KMS-11 (cell line): ENCODE data around the gene RAD23B.

ENCODE experiments used
- H2AFZ ChIP-seq: fragments of 200-600 bp; sonication (generic); 2 replicates; pipeline ENCODE4 v1.6.1; 2016; ENCODE audit warnings: antibody characterized with exemption, mixed run types, low read depth
- H3K27ac ChIP-seq: fragments of 200-600 bp; sonication (generic); 2 replicates; pipeline ENCODE4 v1.6.1; 2016; ENCODE audit warnings: mild to moderate bottlenecking, mixed run types
- H3K27me3 ChIP-seq: fragments of 200-600 bp; sonication (generic); 2 replicates; pipeline ENCODE4 v1.6.1; 2017; ENCODE audit warnings: mild to moderate bottlenecking, low read depth, mixed run types, moderate library complexity; ENCODE audit not compliant: insufficient read depth
- H3K36me3 ChIP-seq: fragments of 200-600 bp; sonication (generic); 2 replicates; pipeline ENCODE4 v1.6.1; 2017; ENCODE audit warnings: mild to moderate bottlenecking, mixed run types; ENCODE audit not compliant: insufficient read depth
- H3K4me1 ChIP-seq: fragments of 200-600 bp; sonication (generic); 2 replicates; pipeline ENCODE4 v1.6.1; 2016; ENCODE audit warnings: mild to moderate bottlenecking, low read depth, mixed run types; ENCODE audit not compliant: poor library complexity, severe bottlenecking
- H3K4me2 ChIP-seq: fragments of 200-600 bp; sonication (generic); 2 replicates; pipeline ENCODE4 v1.7.0; 2016; ENCODE audit warnings: mild to moderate bottlenecking, mixed run types
- H3K4me3 ChIP-seq: fragments of 200-600 bp; sonication (generic); IDR thresholded peaks from 2 replicates; pipeline ENCODE4 v1.6.1; 2017; ENCODE audit warnings: low read depth, low read length, mixed read lengths; ENCODE audit not compliant: insufficient read depth
- H3K79me2 ChIP-seq: fragments of 200-600 bp; sonication (generic); 2 replicates; pipeline ENCODE4 v1.6.1; 2016; ENCODE audit warnings: low read depth, mixed run types; ENCODE audit not compliant: insufficient read depth
- H3K9ac ChIP-seq: fragments of 200-600 bp; sonication (generic); 2 replicates; pipeline ENCODE4 v1.6.1; 2016; ENCODE audit warnings: mild to moderate bottlenecking, mixed run types
- H4K20me1 ChIP-seq: fragments of 200-600 bp; sonication (generic); 2 replicates; pipeline ENCODE4 v1.6.1; 2016; ENCODE audit warnings: mild to moderate bottlenecking, mixed run types; ENCODE audit not compliant: insufficient read depth
- TF ChIP-seq, protein P1 (sequence below): fragments of 200-600 bp; sonication (generic); conservative IDR thresholded peaks from 2 replicates; pipeline ENCODE4 v1.6.1; 2017; ENCODE audit warnings: low read depth, mild to moderate bottlenecking, antibody characterized with exemption, low read length, moderate library complexity, mixed read lengths

Gene RAD23B

GRCh38 chr9:107361816-107362215, 78.7 kb downstream of the RAD23B start:
- H3K4me1 ChIP-seq: peaks cover 6% of the 10 kb centered on the region
- no peaks in the 10 kb centered on the region for H3K27me3 ChIP-seq
- no peak overlapping the region for H3K9ac ChIP-seq
- H2AFZ ChIP-seq: no peak overlapping the region
- H4K20me1 ChIP-seq: no peaks in the 10 kb centered on the region
- H3K27ac ChIP-seq: no peak overlapping the region
- no peak overlapping the region for H3K4me3 ChIP-seq
- H3K4me2 ChIP-seq: no peak overlapping the region
- TF ChIP-seq, protein P1, sequence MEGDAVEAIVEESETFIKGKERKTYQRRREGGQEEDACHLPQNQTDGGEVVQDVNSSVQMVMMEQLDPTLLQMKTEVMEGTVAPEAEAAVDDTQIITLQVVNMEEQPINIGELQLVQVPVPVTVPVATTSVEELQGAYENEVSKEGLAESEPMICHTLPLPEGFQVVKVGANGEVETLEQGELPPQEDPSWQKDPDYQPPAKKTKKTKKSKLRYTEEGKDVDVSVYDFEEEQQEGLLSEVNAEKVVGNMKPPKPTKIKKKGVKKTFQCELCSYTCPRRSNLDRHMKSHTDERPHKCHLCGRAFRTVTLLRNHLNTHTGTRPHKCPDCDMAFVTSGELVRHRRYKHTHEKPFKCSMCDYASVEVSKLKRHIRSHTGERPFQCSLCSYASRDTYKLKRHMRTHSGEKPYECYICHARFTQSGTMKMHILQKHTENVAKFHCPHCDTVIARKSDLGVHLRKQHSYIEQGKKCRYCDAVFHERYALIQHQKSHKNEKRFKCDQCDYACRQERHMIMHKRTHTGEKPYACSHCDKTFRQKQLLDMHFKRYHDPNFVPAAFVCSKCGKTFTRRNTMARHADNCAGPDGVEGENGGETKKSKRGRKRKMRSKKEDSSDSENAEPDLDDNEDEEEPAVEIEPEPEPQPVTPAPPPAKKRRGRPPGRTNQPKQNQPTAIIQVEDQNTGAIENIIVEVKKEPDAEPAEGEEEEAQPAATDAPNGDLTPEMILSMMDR: no peak
- no peaks in the 10 kb centered on the region for H3K79me2 ChIP-seq
- H3K36me3 ChIP-seq: no peaks in the 10 kb centered on the region

GRCh38 chr9:107363516-107364152, 80.6 kb downstream of the RAD23B start:
- no peak overlapping the region for H2AFZ ChIP-seq
- H3K9ac ChIP-seq: no peak overlapping the region
- no peak overlapping the region for H3K4me3 ChIP-seq
- H3K4me1 ChIP-seq: peaks cover 6% of the 10 kb centered on the region
- H4K20me1 ChIP-seq: no peaks in the 10 kb centered on the region
- no peaks in the 10 kb centered on the region for H3K36me3 ChIP-seq
- H3K27ac ChIP-seq: no peak overlapping the region
- no peak overlapping the region for H3K4me2 ChIP-seq
- H3K27me3 ChIP-seq: no peaks in the 10 kb centered on the region
- no peaks in the 10 kb centered on the region for H3K79me2 ChIP-seq
- TF ChIP-seq, protein P1: no peak

- H4K20me1 ChIP-seq: no peaks in the 10 kb centered on the region
- H3K27ac ChIP-seq: no peak overlapping the region
- no peak overlapping the region for H2AFZ ChIP-seq
- no peaks in the 10 kb centered on the region for H3K27me3 ChIP-seq
- H3K9ac ChIP-seq: no peak overlapping the region
- no peaks in the 10 kb centered on the region for H3K36me3 ChIP-seq
- H3K79me2 ChIP-seq: no peaks in the 10 kb centered on the region
- TF ChIP-seq, protein P1: no peak
- H3K4me1 ChIP-seq: no peaks in the 10 kb centered on the region
- H3K4me3 ChIP-seq: no peak overlapping the region
- H3K4me2 ChIP-seq: no peak overlapping the region
Measured at GRCh38 chr9:107367727-107368502, 84.8 kb downstream of the RAD23B start.

DNA sequence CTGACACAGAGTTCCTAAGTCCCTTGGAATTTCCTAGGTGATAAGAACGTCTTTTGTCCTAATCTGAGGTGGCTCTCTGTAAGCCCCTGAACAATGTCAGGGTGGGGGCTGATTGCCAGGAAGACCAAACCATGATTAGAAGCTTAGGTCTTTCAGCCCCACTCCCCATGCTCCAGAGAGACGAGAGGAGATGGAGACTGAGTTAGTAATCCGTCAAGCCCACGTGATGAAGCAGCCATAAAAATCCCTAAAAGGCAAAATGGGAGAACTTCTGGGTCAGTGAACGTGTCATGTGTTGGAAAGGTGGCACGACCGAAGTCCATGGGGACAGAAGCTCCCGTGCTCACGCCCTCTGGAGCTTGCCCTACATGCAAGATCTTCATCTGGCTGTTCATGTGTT, 85.6 kb downstream of the RAD23B start:
- H3K4me2 ChIP-seq: no peak overlapping the region
- H3K4me3 ChIP-seq: no peak overlapping the region
- H4K20me1 ChIP-seq: no peaks in the 10 kb centered on the region
- H3K27me3 ChIP-seq: no peaks in the 10 kb centered on the region
- no peak overlapping the region for H3K27ac ChIP-seq
- no peak overlapping the region for H3K9ac ChIP-seq
- TF ChIP-seq, protein P1: no peak
- no peaks in the 10 kb centered on the region for H3K79me2 ChIP-seq
- no peaks in the 10 kb centered on the region for H3K36me3 ChIP-seq
- H3K4me1 ChIP-seq: no peaks in the 10 kb centered on the region
- no peak overlapping the region for H2AFZ ChIP-seq
